Thoracic aorta (tissue), 2 donors: ENCODE data around the gene RSL1D1. TPM values are rescaled to one million over a fixed set of nuclear protein-coding genes. Genes with fewer than 3 reads are reported as not detected.
"Not testable (repeated sequence)": the region's sequence is repeated elsewhere in the genome, so short reads cannot be mapped to it uniquely, and the experiment has no call there.

ENCODE experiments used
- ATAC-seq: fragments of 150-250 bp; one replicate; pipeline ENCODE4 v1.8.0; 2017; ENCODE audit warnings: low read depth; ENCODE audit not compliant: insufficient number of reproducible peaks, low FRiP score
- DNase-seq: peaks from one replicate; pipeline ENCODE4 v3.0.0-alpha.2; 2020; ENCODE audit warnings: low spot score
- H3K27ac ChIP-seq, 2 donors: fragments of 200-600 bp; sonication (generic); 1 replicate in 1 of 2; 2 replicates in 1 of 2; pipeline ENCODE4 v1.5.1; 2016; ENCODE audit warnings: mild to moderate bottlenecking in 2 of 2, moderate library complexity in 2 of 2
- H3K27me3 ChIP-seq: fragments of 200-600 bp; sonication (generic); replicated peaks from 2 replicates; pipeline ENCODE4 v1.6.0; 2016; ENCODE audit warnings: mild to moderate bottlenecking; ENCODE audit not compliant: insufficient read depth
- H3K36me3 ChIP-seq: fragments of 200-600 bp; sonication (generic); one replicate; pipeline ENCODE4 v1.5.1; 2016
- H3K4me1 ChIP-seq, 2 donors: fragments of 200-600 bp; sonication (generic); 1 replicate in 1 of 2; 2 replicates in 1 of 2; pipeline versions ENCODE4 v1.5.1 to v1.6.0; 2016; ENCODE audit warnings: low read depth in 2 of 2, mild to moderate bottlenecking in 1 of 2; ENCODE audit not compliant: control insufficient read depth in 1 of 2
- H3K4me3 ChIP-seq: fragments of 200-600 bp; sonication (generic); 2 replicates; pipeline ENCODE4 v1.5.1; 2016; ENCODE audit warnings: mild to moderate bottlenecking
- H3K9me3 ChIP-seq: fragments of 200-600 bp; sonication (generic); 2 replicates; pipeline ENCODE4 v1.5.1; 2016
- total RNA-seq, 2 donors: library from RNA; depleted of rRNA; stranded (reverse); fragments of >200 nt; gene quantifications; one replicate each; pipeline versions ENCODE4 v1.1.0 to v1.2.3, GENCODE V29; 2016
- TF ChIP-seq, protein P1 (sequence below): fragments of 200-600 bp; sonication (generic); IDR thresholded peaks from one replicate; pipeline ENCODE4 v1.5.1; 2019; ENCODE audit warnings: antibody characterized with exemption

The RSL1D1 gene
- total RNA-seq, 2 donors from 2014 or later: 51.2 to 184 TPM

DNA sequence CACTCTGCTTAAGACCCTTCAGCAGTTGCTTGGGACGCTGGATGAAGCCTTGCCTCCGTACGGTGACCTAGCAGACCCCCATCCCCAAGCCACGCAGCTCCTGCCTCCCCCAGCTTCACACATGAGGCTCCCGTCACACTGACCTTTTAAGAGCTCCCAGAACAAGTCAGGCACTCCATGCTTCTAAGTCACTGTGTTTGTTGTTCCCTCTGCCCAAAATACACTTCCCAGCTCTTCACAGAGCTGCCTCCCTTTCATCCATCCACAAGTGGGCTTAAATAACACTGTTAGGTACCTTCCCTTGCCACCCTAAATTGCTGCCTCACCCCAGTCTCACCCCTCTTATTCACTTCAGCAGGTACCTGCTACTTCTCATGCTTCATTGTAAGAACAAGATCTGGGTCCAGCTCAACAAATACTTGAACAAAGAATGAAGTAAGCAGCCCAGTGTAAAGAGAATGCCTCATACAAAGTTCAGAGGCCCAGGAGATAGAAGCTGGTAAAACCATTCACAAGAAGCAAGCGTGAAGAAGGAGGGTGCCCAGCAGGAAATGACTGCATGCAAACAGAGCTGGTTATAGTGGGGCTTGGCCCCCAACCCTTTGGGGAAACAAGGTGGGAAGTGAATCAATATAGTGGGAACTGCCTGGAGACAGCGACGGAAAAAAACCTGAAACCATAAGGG lies 60.1 kb downstream of the RSL1D1 start:
- H3K36me3 ChIP-seq: no peaks in the 10 kb centered on the region
- ATAC-seq: no peak
- H3K9me3 ChIP-seq: no peaks in the 10 kb centered on the region

DNA sequence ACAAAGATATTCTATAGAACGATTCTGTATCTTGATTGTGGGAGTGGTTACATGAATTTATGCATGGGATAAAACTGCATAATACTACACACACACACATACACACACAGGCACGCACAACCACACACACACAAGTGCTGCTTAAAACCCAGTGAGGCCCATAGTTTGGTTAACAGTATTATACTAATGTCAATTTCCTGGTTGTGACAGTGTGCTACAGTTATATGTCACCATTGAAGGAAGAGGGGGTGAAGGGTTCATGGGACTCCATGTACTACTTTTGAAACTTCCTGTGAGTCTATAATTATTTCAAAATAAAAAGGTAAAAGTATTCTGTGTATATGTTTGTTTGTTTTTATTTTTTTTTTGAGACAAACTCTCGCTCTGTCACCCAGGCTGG lies 62.4 kb downstream of the RSL1D1 start:
- no peak for DNase-seq
- TF ChIP-seq, protein P1, sequence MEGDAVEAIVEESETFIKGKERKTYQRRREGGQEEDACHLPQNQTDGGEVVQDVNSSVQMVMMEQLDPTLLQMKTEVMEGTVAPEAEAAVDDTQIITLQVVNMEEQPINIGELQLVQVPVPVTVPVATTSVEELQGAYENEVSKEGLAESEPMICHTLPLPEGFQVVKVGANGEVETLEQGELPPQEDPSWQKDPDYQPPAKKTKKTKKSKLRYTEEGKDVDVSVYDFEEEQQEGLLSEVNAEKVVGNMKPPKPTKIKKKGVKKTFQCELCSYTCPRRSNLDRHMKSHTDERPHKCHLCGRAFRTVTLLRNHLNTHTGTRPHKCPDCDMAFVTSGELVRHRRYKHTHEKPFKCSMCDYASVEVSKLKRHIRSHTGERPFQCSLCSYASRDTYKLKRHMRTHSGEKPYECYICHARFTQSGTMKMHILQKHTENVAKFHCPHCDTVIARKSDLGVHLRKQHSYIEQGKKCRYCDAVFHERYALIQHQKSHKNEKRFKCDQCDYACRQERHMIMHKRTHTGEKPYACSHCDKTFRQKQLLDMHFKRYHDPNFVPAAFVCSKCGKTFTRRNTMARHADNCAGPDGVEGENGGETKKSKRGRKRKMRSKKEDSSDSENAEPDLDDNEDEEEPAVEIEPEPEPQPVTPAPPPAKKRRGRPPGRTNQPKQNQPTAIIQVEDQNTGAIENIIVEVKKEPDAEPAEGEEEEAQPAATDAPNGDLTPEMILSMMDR: no peak
- H3K27ac ChIP-seq: no peak overlapping the region
- H3K27me3 ChIP-seq: no peaks in the 10 kb centered on the region
- no peaks in the 10 kb centered on the region for H3K9me3 ChIP-seq
- no peak for ATAC-seq
- peaks cover 32 to 64% of the 10 kb centered on the region in 2 donors for H3K4me1 ChIP-seq
- no peak overlapping the region for H3K4me3 ChIP-seq
- H3K36me3 ChIP-seq: no peaks in the 10 kb centered on the region

More for the DNA sequence above, 60.1 kb downstream of the RSL1D1 start:
- Histone ChIP-seq H3K27ac (peak overlapping the region in 1 of 2 donors; percentile 45), H3K27me3 (no peaks in the 10 kb centered on the region), H3K4me3 (no peak overlapping the region), H3K4me1 (peaks cover 43 to 63% of the 10 kb centered on the region in 2 donors)
- TF ChIP-seq, protein P1: no peak
- DNase-seq: no peak

DNA sequence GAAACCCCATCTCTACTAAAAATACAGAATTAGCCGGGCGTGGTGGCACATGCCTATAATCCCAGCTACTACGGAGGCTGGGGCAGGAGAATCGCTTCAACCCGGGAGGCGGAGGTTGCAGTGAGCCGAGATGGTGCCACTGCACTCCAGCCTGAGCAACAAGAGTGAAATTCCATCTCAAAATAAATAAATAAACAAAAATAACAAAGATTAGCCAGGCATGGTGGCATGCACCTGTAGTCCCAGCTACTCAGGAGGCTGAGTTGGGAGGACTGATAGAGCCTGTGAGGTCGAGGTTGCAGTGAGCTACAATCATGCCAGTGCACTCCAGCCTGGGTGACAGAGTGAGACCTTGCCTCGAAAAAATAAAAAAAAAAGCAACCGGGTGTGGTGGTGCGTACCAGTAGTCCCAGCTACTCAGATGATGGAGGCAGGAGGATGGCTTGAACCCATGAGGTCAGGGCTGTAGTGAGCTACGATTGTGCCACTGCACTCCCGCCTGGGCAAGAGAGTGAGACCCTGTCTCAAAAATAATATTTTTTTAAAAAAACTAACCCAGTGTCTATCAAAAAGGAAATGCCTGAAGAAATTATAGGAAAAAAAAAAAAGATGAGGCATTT lies 66.3 kb downstream of the RSL1D1 start:
- not testable (repeated sequence) for H3K36me3 ChIP-seq, H3K9me3 ChIP-seq, H3K27me3 ChIP-seq, DNase-seq, ATAC-seq, H3K4me3 ChIP-seq
- H3K27ac ChIP-seq: peak overlapping the region; percentile 45 to 91
- peaks cover 36 to 64% of the 10 kb centered on the region in 2 donors for H3K4me1 ChIP-seq

DNA sequence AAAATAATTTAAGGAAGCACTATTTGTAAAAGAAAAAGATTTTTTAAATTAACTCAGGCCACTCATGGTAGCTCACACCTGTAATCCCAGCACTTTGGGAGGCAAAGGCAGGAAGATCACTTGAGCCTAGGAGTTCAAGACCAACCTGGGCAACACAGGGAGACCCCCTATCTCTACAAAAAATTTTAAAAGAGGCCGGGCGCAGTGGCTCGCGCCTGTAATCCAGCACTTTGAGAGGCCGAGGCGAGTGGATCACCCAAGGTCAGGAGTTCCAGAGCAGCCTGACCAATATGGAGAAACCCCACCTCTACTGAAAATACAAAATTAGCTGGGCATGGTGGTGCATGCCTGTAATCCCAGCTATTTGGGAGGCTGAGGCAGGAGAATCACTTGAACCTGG lies 67.0 kb downstream of the RSL1D1 start:
- Histone ChIP-seq H3K27ac (peak overlapping the region; percentile 89 to 91), H3K4me1 (peaks cover 36 to 64% of the 10 kb centered on the region in 2 donors)
- H3K27me3 ChIP-seq, H3K4me3 ChIP-seq, H3K36me3 ChIP-seq, ATAC-seq, H3K9me3 ChIP-seq, DNase-seq: not testable (repeated sequence)

DNA sequence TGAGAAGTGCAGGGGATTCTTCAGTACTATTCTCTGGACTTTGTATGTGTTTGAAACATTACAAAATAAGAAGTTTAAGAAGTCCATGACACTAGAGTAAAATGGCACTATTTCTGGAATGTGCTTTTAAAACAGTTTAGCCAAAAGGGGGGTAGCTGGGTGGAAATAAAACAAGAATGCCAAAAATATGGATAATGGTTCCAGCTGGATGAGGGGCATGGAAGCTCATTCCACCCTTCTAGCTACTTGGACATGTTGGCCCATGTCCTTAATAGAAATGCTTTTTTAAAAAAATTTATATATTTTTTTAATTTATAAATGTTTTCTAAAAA lies 67.3 kb downstream of the RSL1D1 start:
- DNase-seq (no peak), ATAC-seq (no peak)
- no peaks in the 10 kb centered on the region for H3K9me3 ChIP-seq
- H3K27ac ChIP-seq: peak overlapping the region; percentile 89 to 91
- TF ChIP-seq, protein P1: no peak
- H3K36me3 ChIP-seq: peaks cover 4% of the 10 kb centered on the region
- peak overlapping the region; percentile 65 for H3K4me3 ChIP-seq
- peaks cover 36 to 64% of the 10 kb centered on the region in 2 donors for H3K4me1 ChIP-seq
- H3K27me3 ChIP-seq: no peaks in the 10 kb centered on the region

Other genes with a start within 250 kb of the RSL1D1 start
- 10 to 100 TPM; 14.6 to 21.4 TPM for gene SNN, start 183.1 kb downstream of the RSL1D1 start, total RNA-seq
- gene TXNDC11, start 108.7 kb downstream of the RSL1D1 start, total RNA-seq: 10 to 100 TPM; 44.5 to 49.4 TPM
- 10 to 100 TPM; 47.8 to 86.1 TPM for gene ZC3H7A, start 54.3 kb downstream of the RSL1D1 start, total RNA-seq
- 10 to 100 TPM; 50.4 to 81.1 TPM for gene GSPT1, start 64.4 kb upstream of the RSL1D1 start, total RNA-seq
- 10 to 100 TPM in 1 of 2 donors, 1 to 10 TPM in 1; 9.9 to 18.5 TPM for gene NPIPB2, start 90.5 kb upstream of the RSL1D1 start, total RNA-seq
- gene TNFRSF17, start 113.7 kb upstream of the RSL1D1 start, total RNA-seq: not detected
- 10 to 100 TPM; 47.0 to 68.1 TPM for gene SNX29, start 125.2 kb upstream of the RSL1D1 start, total RNA-seq